ENCODE measurements around the gene RAB40AL. TPM values are rescaled to one million over a fixed set of nuclear protein-coding genes. Genes with fewer than 3 reads are reported as not detected.

Gene RAB40AL
- polyA plus RNA-seq, 1 of the 3 experiments (the other 2 are of a cell fraction): 0.67 TPM

GRCh38 chrX:102902355-102902754 lies 34.7 kb upstream of the RAB40AL start:
- Histone ChIP-seq H3F3A (replicated peaks; ENCODE audit: insufficient read depth) (peaks cover 11% of the 10 kb centered on the region), H3K9ac (no peak overlapping the region), H3K36me3 (replicated peaks in 1 of 2; ENCODE audit: control insufficient read depth in 1 of 2, insufficient read depth in 2 of 2, low read length in 1 of 2) (peaks cover 19 to 31% of the 10 kb centered on the region in 2 experiments), H3K4me1 (ENCODE audit: control insufficient read depth in 1 of 2, insufficient read depth in 2 of 2, low read depth in 1 of 2, low read length in 1 of 2) (no peaks in the 10 kb centered on the region; a peak in 1 of 4 replicates), H3K9me3 (no peaks in the 10 kb centered on the region), H2AFZ (ENCODE audit: low read depth) (no peak overlapping the region), H3K79me2 (ENCODE audit: insufficient read depth) (no peaks in the 10 kb centered on the region), H3K4me2 (no peak overlapping the region), H3K27ac (ENCODE audit: low read depth in 2 of 2, low read length in 1 of 2) (no peak overlapping the region), H4K20me1 (ENCODE audit: insufficient read depth) (peaks cover 5% of the 10 kb centered on the region; the same call in 1 of the 2 replicates), H3K4me3 (ENCODE audit: low read depth in 2 of 2, low read length in 1 of 2) (no peak overlapping the region), H3K9me2 (no peaks in the 10 kb centered on the region), H3K27me3 (ENCODE audit: insufficient read depth) (no peaks in the 10 kb centered on the region)
- ChIA-PET CTCF (interaction anchor here (1.1 to 3.4 kb wide), 2 partner anchors 28 to 49 kb away, joined by 3 to 23 read pairs; no protein-coding TSS in a partner anchor), POLR2A (no interaction called here)
- TF ChIP-seq POLR2AphosphoS5 (IDR thresholded peaks at IDR 0.05; ENCODE audit: low read depth, low read length) (no peak), MXI1 (IDR thresholded peaks at IDR 0.05; ENCODE audit: low read depth, low read length) (no peak)
- no peak for DNase-seq

GRCh38 chrX:102930990-102931756 lies 5.9 kb upstream of the RAB40AL start:
- 69% methylated on average over 2 of the region's 2 CpGs for WGBS (ENCODE audit: low lambda C conversion rate)
- Histone ChIP-seq H3K4me3 (ENCODE audit: low read depth in 2 of 2, low read length in 1 of 2) (no peak overlapping the region), H3K27ac (ENCODE audit: low read depth in 2 of 2, low read length in 1 of 2) (no peak overlapping the region), H2AFZ (ENCODE audit: low read depth) (no peak overlapping the region), H4K20me1 (ENCODE audit: insufficient read depth) (no peaks in the 10 kb centered on the region), H3K36me3 (replicated peaks in 1 of 2; ENCODE audit: control insufficient read depth in 1 of 2, insufficient read depth in 2 of 2, low read length in 1 of 2) (no peaks in the 10 kb centered on the region), H3K27me3 (ENCODE audit: insufficient read depth) (no peaks in the 10 kb centered on the region), H3K79me2 (ENCODE audit: insufficient read depth) (no peaks in the 10 kb centered on the region), H3K9me3 (no peaks in the 10 kb centered on the region), H3K9ac (no peak overlapping the region), H3F3A (replicated peaks; ENCODE audit: insufficient read depth) (no peaks in the 10 kb centered on the region), H3K4me1 (ENCODE audit: control insufficient read depth in 1 of 2, insufficient read depth in 2 of 2, low read depth in 1 of 2, low read length in 1 of 2) (no peaks in the 10 kb centered on the region), H3K4me2 (no peak overlapping the region), H3K9me2 (no peaks in the 10 kb centered on the region)
- ChIA-PET POLR2A (no interaction called here), CTCF (interaction anchor here (1.0 to 3.6 kb wide), 2 partner anchors 20 to 29 kb away, joined by 3 to 13 read pairs; no protein-coding TSS in a partner anchor)
- DNase-seq: no peak
- TF ChIP-seq CTCF (IDR thresholded peaks at IDR 0.05) (no peak), TCF12 (IDR thresholded peaks at IDR 0.05) (no peak), CHD2 (IDR thresholded peaks at IDR 0.05; ENCODE audit: low read length, partially characterized antibody) (no peak), RAD21 (IDR thresholded peaks at IDR 0.05; ENCODE audit: low read length) (no peak), POLR2AphosphoS5 (IDR thresholded peaks at IDR 0.05; ENCODE audit: low read depth, low read length) (no peak), RCOR1 (IDR thresholded peaks at IDR 0.05; ENCODE audit: low read length) (no peak), PBX3 (IDR thresholded peaks at IDR 0.05) (no peak), GATA2 (CRISPR knock-in tag; IDR thresholded peaks at IDR 0.05) (no peak), SIN3A (IDR thresholded peaks at IDR 0.05; ENCODE audit: borderline replicate concordance, low read depth, low read length) (no peak), FOSL2 (IDR thresholded peaks at IDR 0.05; ENCODE audit: borderline replicate concordance, low read depth) (no peak), MEF2A (IDR thresholded peaks at IDR 0.05; ENCODE audit: borderline replicate concordance, low read depth) (no peak), USF2 (IDR thresholded peaks at IDR 0.05; ENCODE audit: borderline replicate concordance, low read depth, low read length) (no peak), JUND (IDR thresholded peaks at IDR 0.05) (no peak)

Measured in SK-N-SH (cell line).